GM21381 (cell line): ENCODE measurements around the gene ASCL1.
A peak's percentile ranks its signal among the peaks of the same experiment; 100 is the strongest.

Experiments
- ATAC-seq: cut with Tn5 transposase; IDR thresholded peaks from one replicate; pipeline ENCODE4 v1.9.1; 2021; ENCODE audit warnings: mild to moderate bottlenecking, moderate library complexity; ENCODE audit not compliant: unreplicated experiment

Gene ASCL1

DNA sequence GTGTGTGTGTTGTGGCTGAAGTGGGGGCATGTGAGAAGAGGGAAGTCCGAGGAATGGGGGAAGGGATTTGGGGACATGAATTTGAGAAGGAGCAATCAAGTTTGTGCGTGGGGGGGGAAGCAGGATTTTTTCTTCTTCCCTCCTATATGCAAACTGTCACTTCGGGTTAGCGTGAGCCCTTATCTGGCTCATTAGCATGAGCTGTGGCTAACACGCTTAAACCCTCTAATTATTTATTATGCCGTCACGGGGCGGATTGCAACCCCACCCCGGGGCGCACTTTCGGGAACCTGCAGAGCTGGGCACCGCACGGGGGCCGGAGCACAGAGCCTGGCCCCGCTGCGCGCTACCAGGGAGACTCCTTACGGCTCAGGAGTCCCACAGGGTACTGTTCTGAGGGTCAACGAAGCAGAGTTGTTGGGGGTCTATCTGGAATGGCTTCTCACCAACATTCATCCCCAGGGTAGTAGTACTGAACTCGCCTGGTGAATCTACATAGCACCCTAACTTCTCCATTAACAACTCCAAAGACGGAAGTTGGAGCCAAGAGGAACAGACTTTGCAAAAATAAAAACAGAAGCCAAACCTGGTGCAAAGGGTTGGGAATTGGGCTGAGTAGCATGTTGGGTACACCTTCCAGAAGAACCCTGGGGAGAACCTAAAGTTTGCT lies 6.4 kb upstream of the ASCL1 start:
- ATAC-seq = no peak

DNA sequence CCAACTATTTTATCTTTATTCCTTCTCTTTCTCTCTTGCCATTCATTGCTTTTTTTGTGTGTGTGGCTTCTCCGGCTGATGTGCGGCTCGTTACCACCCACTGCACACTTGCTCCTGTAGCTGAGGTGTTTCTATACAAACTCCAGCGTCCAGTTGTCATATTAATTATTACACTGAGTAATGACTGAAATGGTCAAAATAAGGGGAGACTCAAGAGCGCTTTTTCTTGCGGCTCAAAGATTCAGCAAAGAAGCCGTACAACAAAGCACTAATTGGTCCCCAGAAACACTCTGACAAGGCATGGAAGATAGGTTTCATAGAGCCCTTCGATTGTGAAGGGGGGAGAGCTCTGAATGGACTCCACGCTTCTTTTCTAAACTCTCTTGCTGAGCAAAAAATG lies 5.6 kb upstream of the ASCL1 start:
- no peak for ATAC-seq

DNA sequence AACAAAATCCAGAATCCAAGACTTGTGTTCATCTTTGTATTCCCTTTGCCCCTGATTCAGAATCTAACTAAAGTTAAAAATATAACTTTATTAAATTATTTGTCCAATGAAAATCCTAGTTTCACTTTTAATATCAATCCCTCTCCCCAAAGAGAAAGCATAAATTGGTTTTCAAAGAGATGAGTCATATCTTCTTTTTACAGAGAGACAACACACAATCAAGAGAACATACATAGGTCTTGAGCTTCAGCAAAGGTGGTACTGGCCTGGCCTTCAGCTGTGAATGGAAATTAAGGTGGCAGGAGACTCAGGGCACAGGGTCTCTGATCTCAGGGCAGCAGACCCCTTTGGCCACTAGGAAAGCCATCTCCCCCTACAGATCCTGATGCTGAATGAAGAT lies 4.3 kb upstream of the ASCL1 start:
- ATAC-seq = no peak

DNA sequence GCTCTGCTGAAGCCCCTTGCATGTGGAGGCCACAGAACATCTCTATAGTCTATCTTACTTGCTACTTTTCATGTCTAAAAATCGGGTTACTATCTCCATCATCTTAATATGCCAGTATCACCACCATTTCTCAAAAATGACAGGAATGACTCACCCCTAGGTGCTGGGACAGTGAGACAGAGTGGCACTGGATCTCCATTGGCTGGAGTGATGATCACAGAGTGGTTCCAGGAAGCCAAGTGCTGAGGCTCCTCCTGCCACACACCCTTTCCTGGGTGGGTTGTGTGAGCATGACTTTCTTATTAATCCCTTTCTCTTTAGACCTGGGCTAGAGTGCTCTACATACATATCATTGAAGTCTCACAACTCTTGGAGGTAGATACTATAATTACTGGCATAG lies 3.3 kb upstream of the ASCL1 start:
- ATAC-seq = no peak

DNA sequence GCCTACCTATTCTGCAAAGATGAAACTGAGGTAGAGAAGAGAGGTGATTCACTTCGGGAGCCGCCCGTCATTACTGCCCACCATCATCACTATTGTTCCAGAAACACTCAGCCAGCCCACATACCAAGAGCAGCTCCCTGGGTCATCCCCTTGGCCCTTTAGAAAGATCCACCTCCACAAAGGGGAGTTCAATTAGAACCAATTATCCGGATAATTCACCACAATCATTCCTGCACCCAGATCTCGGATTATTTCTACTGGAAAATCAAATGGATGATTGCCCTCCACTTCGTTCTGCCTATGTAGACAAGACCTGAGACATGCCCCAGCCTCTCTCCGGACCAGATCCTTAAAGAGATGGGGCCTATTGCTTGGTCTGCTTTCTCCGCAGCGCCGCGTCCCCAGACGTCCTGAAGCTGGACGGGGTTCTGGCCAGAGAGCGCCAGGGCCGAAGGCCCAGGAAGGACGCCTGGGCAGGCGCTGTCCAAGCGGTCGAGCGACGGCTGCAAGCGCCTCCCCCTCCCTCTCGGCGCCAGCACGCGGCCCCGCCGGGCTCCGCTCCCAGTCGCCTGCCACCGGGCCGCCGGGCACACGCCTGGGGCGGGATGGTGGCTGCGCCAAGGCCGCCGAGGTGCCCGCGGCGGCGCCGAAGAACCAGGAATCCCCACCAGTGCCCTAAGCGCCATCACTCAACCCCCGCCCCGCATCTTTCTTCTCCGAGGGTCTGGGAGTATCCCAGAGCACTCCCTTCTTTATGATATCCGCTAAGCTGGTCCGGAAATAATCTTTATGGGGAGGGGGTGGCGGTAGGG lies 1.3 kb upstream of the ASCL1 start:
- no peak for ATAC-seq

DNA sequence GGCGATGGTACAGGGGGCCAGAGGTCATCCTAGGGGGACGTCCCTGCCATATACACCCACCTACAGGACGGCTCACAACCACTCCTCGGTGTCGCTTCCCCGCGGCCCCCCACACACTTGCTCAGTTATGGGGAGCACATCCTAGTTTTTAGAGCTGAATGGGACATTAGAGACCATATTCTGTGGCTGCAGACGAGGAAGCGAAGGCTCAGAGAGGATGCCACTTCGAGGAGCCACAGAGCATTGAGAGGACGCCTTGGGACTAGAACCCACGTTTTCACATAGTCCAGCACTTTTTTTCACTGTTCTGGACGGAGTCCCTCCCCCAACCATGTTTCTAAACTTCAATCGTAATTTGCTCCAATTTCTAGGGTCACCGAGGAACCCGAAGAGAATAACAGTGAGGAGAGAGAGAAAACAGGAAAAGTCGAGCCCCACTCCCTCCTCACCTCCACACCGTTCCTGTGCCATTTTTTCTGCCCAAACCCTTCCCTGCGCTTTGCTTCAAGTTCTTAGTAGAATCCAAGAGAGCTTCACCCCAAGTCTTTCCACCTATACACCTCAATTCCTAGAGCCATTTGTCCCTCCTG lies 641 bp upstream of the ASCL1 start:
- no peak for ATAC-seq

DNA sequence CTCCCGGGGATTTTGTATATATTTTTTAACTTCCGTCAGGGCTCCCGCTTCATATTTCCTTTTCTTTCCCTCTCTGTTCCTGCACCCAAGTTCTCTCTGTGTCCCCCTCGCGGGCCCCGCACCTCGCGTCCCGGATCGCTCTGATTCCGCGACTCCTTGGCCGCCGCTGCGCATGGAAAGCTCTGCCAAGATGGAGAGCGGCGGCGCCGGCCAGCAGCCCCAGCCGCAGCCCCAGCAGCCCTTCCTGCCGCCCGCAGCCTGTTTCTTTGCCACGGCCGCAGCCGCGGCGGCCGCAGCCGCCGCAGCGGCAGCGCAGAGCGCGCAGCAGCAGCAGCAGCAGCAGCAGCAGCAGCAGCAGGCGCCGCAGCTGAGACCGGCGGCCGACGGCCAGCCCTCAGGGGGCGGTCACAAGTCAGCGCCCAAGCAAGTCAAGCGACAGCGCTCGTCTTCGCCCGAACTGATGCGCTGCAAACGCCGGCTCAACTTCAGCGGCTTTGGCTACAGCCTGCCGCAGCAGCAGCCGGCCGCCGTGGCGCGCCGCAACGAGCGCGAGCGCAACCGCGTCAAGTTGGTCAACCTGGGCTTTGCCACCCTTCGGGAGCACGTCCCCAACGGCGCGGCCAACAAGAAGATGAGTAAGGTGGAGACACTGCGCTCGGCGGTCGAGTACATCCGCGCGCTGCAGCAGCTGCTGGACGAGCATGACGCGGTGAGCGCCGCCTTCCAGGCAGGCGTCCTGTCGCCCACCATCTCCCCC lies 777 bp downstream of the ASCL1 start:
- peak; percentile 47 for ATAC-seq

DNA sequence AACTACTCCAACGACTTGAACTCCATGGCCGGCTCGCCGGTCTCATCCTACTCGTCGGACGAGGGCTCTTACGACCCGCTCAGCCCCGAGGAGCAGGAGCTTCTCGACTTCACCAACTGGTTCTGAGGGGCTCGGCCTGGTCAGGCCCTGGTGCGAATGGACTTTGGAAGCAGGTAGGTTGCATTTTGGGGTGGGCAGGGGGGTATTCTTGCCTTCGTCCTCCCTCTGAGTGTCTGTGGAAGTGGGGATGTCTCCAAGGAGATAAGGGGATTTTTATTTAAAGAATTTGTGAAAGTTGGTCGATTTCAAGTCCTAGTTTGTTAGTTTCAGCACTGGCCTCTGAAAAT lies 1.3 kb downstream of the ASCL1 start:
- ATAC-seq = no peak

DNA sequence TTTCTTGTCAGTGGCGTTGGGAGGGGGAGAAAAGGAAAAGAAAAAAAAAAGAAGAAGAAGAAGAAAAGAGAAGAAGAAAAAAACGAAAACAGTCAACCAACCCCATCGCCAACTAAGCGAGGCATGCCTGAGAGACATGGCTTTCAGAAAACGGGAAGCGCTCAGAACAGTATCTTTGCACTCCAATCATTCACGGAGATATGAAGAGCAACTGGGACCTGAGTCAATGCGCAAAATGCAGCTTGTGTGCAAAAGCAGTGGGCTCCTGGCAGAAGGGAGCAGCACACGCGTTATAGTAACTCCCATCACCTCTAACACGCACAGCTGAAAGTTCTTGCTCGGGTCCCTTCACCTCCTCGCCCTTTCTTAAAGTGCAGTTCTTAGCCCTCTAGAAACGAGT lies 1.9 kb downstream of the ASCL1 start:
- no peak for ATAC-seq

DNA sequence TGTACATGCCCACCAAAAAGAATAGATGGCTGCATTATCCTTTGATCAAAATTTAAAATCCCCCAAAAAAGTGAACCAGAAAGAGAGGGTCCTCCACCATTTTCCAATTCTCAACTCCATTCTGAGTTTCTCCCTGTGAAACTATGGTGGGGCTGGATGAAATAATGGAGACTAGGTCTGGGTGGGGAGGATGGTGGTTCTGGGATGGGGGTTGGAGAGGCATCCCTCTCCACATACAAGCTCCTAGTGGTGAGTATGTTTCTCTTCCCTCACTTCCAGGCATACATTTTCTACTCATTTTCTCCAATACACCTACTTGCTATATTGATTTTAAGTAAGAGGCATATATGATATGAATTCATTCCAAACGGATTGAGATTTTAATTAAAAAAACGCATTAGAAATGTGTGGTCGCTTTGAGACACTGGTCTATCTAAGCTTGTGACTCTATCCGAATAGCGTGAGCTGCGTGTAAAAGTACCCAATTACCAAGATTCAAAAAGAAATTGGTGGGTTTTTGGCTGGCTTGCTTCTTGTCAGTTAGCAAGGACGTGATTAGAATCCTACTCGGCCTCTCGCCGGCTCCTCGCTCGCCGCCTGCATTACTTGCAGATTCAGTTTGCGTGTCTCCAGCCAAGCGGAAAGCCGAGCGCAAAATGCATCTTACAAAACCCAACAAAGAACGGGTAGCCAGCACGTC lies 3.4 kb downstream of the ASCL1 start:
- ATAC-seq = no peak

DNA sequence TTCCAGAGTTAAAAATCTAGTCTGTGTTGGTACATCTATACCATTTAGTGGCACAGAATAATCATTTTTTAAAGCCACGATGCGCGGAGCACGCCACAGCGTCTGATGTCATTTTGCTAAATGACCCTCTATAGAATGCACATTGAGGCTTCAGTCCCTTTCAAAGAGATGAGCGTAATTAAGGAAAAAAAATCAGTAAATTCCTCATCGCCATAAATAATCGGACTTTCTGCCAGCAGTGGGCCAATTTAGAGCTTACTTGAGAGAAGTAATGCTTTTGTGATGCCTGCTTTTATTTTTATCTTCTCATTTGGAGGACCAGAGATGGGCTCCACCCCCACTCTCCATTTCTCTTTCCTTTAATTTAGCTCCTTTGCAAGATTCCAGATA lies 4.0 kb downstream of the ASCL1 start:
- ATAC-seq = no peak

DNA sequence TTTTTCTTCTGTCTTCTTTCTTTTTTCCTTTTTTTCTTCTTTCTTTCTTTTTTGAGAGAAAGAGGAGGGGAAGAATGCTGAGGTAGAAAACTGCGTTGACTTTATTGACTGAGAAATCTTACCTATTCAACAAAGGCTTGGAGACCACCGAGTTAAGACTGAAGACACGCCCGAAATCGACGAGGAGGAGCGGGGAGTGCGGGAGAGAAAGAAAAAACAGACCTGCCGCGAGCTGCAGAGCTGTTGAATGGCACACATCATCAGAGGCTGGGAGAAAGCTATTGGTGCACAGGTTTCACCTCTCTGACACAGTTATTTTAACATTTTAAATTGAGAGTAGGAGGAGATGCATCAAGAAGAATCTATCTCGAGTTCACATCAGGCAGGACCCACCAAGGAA lies 5.1 kb downstream of the ASCL1 start:
- ATAC-seq = no peak

DNA sequence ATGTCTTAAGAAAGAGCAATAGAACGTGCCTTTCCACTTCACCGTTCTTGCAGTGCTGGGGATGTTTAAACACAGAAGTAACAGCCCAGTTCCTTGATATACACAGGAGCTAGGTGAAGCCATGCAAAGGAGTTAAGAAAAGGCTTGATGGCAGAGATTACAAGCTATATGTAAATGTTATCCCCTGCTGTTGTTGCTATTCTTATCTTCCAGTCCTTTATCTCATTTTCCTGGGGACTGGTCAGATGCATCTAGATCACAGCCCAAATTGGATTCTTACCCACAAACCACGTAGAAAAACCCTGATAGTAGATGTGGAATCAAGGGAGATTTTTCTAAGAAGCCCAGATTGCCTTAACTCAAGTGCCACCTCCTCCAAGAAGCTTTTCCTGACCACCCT lies 5.5 kb downstream of the ASCL1 start:
- no peak for ATAC-seq

DNA sequence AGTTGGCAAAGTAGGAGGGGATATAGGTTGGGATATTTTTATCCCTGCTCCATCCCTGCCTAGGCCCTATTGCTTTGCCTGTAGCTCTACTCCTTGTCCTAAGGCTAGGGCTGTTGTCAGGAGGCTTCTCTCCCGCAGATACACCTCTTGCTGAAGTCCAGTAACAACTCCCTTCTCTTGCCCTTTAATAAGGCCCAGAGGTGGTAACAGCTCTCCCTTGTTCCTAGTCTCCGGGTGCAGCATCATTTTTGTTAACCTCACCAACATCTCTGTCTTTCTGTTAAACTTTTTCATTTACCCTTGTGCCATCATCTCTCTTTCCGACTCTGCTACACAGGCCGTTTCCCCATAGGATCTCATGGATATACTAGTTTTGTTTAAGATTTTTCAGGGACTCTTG lies 6.3 kb downstream of the ASCL1 start:
- ATAC-seq = no peak

DNA sequence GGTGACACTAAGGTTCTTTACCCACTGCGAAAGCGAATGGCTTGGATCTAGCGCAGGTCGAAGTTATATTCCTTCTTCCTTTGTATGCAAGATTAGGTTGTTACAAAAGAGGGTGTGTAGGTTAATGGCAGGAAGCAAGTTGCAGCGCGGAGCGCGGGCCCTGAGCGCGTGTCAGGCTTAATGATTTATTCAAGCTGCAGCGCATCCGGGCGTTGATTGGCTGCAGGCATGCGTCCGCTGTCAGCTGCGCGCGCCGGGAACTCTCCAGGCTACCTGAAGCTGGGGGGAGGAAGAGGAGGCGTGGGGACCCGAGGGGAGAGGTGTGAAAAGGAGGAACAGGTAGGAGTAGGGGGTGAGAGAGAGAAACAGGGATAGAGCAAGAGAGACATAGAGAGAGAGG lies 7.4 kb downstream of the ASCL1 start:
- no peak for ATAC-seq

DNA sequence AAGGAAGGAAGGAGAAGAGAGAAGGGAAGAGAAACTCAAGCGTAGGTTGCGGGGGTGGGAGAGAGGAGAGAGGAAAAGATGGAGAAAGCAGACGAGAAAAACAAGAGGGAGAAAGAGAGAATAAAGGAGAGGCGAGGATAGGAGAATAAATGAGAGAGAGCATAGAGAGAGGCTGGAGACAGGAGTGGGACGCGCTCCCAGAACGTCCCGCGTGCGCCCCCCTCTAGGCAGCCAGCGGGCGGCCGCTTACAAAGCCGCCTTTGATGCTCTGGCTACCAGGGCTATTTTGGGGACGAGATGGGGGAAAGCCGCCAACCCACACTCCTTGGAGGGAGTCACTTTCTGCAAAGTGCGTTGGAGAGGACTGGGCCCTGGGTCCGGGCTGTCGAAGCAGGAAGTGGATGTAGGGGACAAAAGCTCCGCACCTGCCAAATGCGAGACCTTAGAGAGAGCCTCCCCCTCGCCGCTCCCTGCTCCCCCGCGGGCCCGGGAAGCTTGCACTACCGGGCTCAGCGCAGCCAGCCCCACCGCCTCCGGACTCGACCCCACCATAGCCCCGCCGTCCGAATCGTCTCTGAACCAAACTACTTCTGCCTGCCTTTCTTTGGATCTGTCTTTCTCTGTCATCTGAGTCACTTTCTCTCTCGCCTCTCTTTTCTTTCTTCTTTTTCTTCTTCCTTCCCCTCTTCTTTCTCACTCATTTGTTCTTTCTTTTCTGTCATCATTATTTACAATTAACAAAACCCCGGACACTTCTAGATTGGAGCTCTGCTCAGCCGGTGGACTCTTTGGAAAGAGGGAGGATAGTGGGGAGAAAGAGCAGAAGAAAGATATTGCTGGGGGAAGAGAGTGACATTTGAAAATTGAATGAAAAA lies 8.0 kb downstream of the ASCL1 start:
- no peak for ATAC-seq

DNA sequence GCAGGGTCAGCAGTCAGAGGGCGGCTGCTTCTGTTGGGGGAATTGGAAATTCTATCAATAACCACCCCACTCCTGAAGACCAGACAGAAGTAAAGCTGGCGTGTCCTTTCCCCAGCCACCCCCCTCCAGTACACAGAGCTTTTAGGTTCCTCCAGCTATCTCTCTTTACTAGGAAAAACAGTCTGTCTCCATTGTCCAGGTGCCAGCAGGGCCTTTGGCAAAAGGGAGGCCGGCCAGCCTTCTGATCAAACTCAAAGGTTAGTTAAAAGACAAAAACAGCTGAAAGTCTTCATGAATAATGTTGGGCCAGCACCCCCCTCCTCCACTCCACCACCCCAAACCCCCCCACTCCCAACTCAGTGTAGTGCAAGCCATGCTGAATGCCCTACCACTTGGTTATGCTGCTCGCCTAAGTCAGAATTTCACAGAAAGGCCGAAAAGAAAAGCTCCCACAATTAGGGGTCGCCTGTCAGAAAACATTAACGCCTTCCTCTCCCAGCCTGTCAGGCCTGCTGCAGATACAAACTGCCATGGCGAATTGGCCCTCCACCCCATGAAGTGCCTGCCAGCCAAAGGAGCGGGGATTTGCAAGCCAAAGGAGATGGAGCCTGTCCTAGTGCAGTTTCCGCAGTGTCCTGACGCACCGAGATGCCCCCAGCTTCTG lies 8.9 kb downstream of the ASCL1 start:
- no peak for ATAC-seq

DNA sequence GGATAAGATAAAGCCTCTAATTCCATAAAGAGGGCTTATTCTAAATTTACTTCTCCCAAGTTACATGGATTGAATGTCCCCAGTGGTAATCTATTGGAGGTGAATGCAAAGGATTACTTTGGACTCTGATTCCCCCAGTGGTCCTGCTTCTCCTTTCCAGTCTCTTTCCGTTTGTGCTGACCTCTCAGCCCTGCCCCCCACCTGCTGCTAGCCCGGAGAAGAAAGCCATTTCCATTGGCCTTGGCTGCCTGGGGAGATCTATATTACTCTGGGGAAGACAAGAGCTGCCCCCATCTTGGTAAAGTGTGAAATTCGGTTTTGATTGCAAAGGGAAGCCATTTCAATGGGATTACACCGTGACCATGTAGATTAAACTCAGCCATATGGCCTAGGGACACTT lies 13.3 kb downstream of the ASCL1 start:
- ATAC-seq = no peak

DNA sequence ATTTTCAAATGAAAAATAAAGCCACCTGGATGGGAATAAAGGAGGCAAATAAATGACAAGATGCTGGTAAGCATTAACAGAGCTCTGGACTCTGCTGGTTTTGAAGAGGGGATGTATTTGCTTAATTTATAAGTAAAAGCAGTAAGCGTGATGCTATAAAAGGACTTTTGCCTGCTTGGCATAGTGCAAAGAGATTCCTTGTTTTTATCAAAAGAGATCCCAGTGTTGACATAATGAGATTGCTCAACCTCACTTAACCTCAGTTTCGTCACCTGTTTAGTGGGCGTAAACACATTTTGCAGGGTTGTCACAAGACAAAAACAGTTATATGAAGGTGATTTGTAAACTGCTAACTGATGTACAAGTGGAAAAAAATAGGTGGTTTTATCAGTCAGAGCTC lies 13.8 kb downstream of the ASCL1 start:
- no peak for ATAC-seq

DNA sequence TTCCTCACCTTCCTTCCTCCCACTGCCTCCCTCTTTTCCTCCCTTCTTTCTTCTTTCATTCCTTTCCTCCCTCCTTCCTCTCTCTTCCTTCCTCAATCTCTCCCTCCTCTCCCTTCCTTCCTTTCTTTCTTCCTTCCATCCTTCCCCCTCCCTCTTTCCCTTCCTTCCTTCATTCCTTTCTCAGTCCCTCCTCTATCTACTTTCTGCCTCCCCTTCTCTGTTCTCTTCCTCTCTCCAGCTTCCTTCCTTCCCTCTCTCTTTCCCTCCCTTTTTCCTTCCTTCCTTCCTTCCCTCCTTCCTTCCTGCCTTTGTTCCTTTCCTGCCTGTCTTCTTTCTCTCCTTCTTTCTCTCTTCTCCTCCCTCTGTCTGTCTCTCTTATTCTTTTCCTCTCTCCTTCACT lies 16.1 kb downstream of the ASCL1 start:
- no peak for ATAC-seq
